ENCODE results near the gene PARD3B.

DNA sequence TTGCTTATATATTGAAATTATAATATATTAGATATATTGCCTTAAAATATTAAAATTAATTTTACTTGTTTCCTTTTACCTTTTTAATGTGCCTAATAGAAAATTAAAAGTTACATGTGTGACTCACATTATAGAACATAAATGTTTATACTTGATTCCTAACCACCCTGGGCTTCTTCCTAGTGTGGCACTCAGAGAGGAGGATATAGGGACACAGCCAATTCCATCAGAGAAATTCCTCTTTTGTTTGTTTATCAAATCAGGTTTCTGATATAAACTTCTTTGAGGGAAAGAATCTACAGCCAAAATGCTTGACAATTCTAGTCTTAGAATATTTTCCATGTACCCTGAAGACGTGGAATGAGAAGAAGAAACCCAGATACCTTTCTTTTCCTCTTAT, 788.1 kb downstream of the PARD3B start:
- TF ChIP-seq POLR2A (IDR thresholded peaks at IDR 0.05; ENCODE audit: low read depth, low read length) (no peak), POLR2AphosphoS5 (IDR thresholded peaks at IDR 0.05; ENCODE audit: low read depth, low read length) (no peak)

Data from GM12892 (cell line).